Endothelial cell of umbilical vein (primary cell): ENCODE measurements around the gene NECTIN4. TPM values are rescaled to one million over a fixed set of nuclear protein-coding genes. Genes with fewer than 3 reads are reported as not detected.

Experiments
- BruUV-seq: library from RNA; stranded (reverse); fragments of 400-500 nt; replicated peaks from 2 replicates; lab custom pipeline; 2021; lab: Mats Ljungman, UMichigan
- CTCF ChIA-PET: fragments of 300-600, 350-600 bp; sonication (Branson Sonifier 250); formaldehyde crosslinking; loops from one replicate; lab custom pipeline; 2021; ENCODE audit warnings: antibody characterized with exemption, inconsistent platforms; lab: Charles Lee
- POLR2A ChIA-PET: fragments of 300-600, 350-600 bp; sonication (Branson Sonifier 250); formaldehyde crosslinking; loops from one replicate; lab custom pipeline; 2021; ENCODE audit warnings: antibody characterized with exemption, inconsistent platforms; lab: Charles Lee
- DNase-seq: peaks from one replicate; pipeline ENCODE4 v3.0.0-alpha.2; 2011; ENCODE audit warnings: low read depth, low spot score
- FAIRE-seq: peaks from 2 replicates; lab custom pipeline; 2011; peaks lifted over from hg19 to GRCh38; lab: Jason Lieb, UNC
- H2AFZ ChIP-seq: 2 replicates; pipeline ENCODE4 v1.6.0; 2012; ENCODE audit warnings: low read depth, low read length, control low read depth, inconsistent platforms
- H3K27ac ChIP-seq: 2 replicates; pipeline ENCODE4 v1.5.1; 2011; ENCODE audit warnings: low read depth, mild to moderate bottlenecking, control low read depth, low read length, moderate library complexity; ENCODE audit not compliant: insufficient read depth
- H3K27me3 ChIP-seq, 2 experiments: 2 replicates each; pipeline versions ENCODE4 v1.6.0 to v1.6.1; 2011; ENCODE audit warnings: low read length in 2 of 2, mixed read lengths in 1 of 2; ENCODE audit not compliant: control insufficient read depth in 2 of 2, insufficient read depth in 2 of 2
- H3K36me3 ChIP-seq, 2 experiments: 2 replicates in 1 of 2; 3 replicates in 1 of 2; pipeline ENCODE4 v1.5.1; 2011; ENCODE audit warnings: low read length in 2 of 2, mild to moderate bottlenecking in 1 of 2, moderate library complexity in 1 of 2; ENCODE audit not compliant: control insufficient read depth in 2 of 2, insufficient read depth in 2 of 2; ENCODE audit errors: extremely low read depth in 1 of 2
- H3K4me1 ChIP-seq: 3 replicates; pipeline ENCODE4 v1.5.1; 2011; ENCODE audit warnings: mild to moderate bottlenecking, low read length; ENCODE audit not compliant: control insufficient read depth, insufficient read depth; ENCODE audit errors: extremely low read depth
- H3K4me2 ChIP-seq: 2 replicates; pipeline ENCODE4 v1.6.1; 2011; ENCODE audit warnings: low read length, control low read depth, mixed read lengths; ENCODE audit not compliant: insufficient read depth
- H3K4me3 ChIP-seq, 3 experiments: fragments of 200-600 bp in 1 of 3; sonication (generic), shearing (Covaris generic) in 1 of 3; replicated peaks in 1 of 3; 2 replicates each; pipeline ENCODE4 v1.5.1; 2011 to 2016; ENCODE audit warnings: control low read depth in 3 of 3, low read length in 3 of 3, mild to moderate bottlenecking in 2 of 3, inconsistent platforms in 1 of 3, low read depth in 1 of 3, moderate library complexity in 1 of 3; ENCODE audit not compliant: insufficient read depth in 1 of 3
- H3K79me2 ChIP-seq: 2 replicates; pipeline ENCODE4 v1.6.0; 2012; ENCODE audit warnings: low read length, inconsistent platforms; ENCODE audit not compliant: control insufficient read depth, insufficient read depth
- H3K9ac ChIP-seq: replicated peaks from 2 replicates; pipeline ENCODE3; 2011; ENCODE audit warnings: low read length, control low read depth; ENCODE audit not compliant: insufficient read depth; ENCODE audit errors: extremely low read depth
- H3K9me1 ChIP-seq: replicated peaks from 3 replicates; pipeline ENCODE4 v1.6.0; 2011; ENCODE audit warnings: mild to moderate bottlenecking, low read length; ENCODE audit not compliant: control insufficient read depth, insufficient read depth; ENCODE audit errors: extremely low read depth
- H3K9me3 ChIP-seq: replicated peaks from 2 replicates; pipeline ENCODE4 v1.5.1; 2012; ENCODE audit warnings: low read length, inconsistent platforms; ENCODE audit not compliant: control insufficient read depth, insufficient read depth
- H4K20me1 ChIP-seq: replicated peaks from 2 replicates; pipeline ENCODE3; 2011; ENCODE audit warnings: mild to moderate bottlenecking, low read length; ENCODE audit not compliant: control insufficient read depth, insufficient read depth; ENCODE audit errors: extremely low read depth
- EZH2 ChIP-seq: IDR thresholded peaks from 2 replicates; pipeline ENCODE4 v1.6.1; 2012; ENCODE audit warnings: borderline replicate concordance, low read depth, mild to moderate bottlenecking, moderate library complexity, low read length, inconsistent platforms; ENCODE audit not compliant: severe bottlenecking
- FOS ChIP-seq: IDR thresholded peaks from 2 replicates; pipeline ENCODE4 v1.6.1; 2011; ENCODE audit warnings: mild to moderate bottlenecking, low read length, moderate library complexity, borderline replicate concordance; ENCODE audit not compliant: insufficient read depth
- GATA2 ChIP-seq: IDR thresholded peaks from 2 replicates; pipeline ENCODE4 v1.7.0; 2011; ENCODE audit warnings: low read depth, mild to moderate bottlenecking, moderate library complexity, mixed read lengths, low read length; ENCODE audit not compliant: insufficient read length, insufficient read depth
- JUN ChIP-seq: IDR thresholded peaks from 2 replicates; pipeline ENCODE4 v1.6.1; 2011; ENCODE audit warnings: borderline replicate concordance, low read depth; ENCODE audit not compliant: insufficient read length, insufficient read depth
- MYC ChIP-seq: IDR thresholded peaks from one replicate; pipeline ENCODE4 v1.6.1; 2011; ENCODE audit warnings: mild to moderate bottlenecking, low read depth, low read length
- POLR2A ChIP-seq: IDR thresholded peaks from 2 replicates; pipeline ENCODE4 v1.6.1; 2012; ENCODE audit warnings: low read depth, mild to moderate bottlenecking, control low read depth, low read length
- POLR2AphosphoS5 ChIP-seq: IDR thresholded peaks from 2 replicates; pipeline ENCODE4 v1.6.1; 2012; ENCODE audit warnings: low read depth, mild to moderate bottlenecking, control low read depth, low read length, moderate library complexity; ENCODE audit not compliant: insufficient read depth
- dilution Hi-C: fragments of 300-500 bp; cut with MboI; formaldehyde crosslinking; loops from one replicate; pipeline ENCODE4 v1.15.0; 2019; ENCODE audit warnings: low sequenced_read_pairs; ENCODE audit not compliant: extremely low pct_ligation_motif_present
- intact Hi-C: fragments of 100-400 bp; cut with micrococcal nuclease; formaldehyde crosslinking; loops from one replicate; pipeline ENCODE4 v1.10.0; 2022
- polyA plus RNA-seq, 4 experiments: library from polyadenylated mRNA; depleted of rRNA in 3 of 4; stranded (reverse) in 3 of 4; unstranded in 1 of 4; fragments of >200 nt; gene quantifications; 2 replicates each; pipeline versions ENCODE4 v1.2.1 to v1.2.3, GENCODE V29; 2011 to 2012; ENCODE audit warnings: missing spikeins in 1 of 4
- total RNA-seq: library from RNA; stranded (reverse); gene quantifications from 2 replicates; pipeline ENCODE4 v1.2.3, GENCODE V29; 2021
- TF ChIP-seq, protein P1 (sequence below), 2 donors: IDR thresholded peaks; 1 replicate in 1 of 2; 2 replicates in 1 of 2; pipeline ENCODE4 v1.5.1; 2011; ENCODE audit warnings: low read length in 2 of 2, mild to moderate bottlenecking in 2 of 2, moderate library complexity in 2 of 2, control low read depth in 1 of 2, inconsistent platforms in 1 of 2, low read depth in 1 of 2; ENCODE audit not compliant: insufficient read depth in 1 of 2; ENCODE audit errors: extremely low read depth in 1 of 2
- TF ChIP-seq, protein P2 (sequence below): IDR thresholded peaks from 2 replicates; pipeline ENCODE4 v1.6.1; 2011; ENCODE audit not compliant: insufficient read depth, insufficient read length

Gene NECTIN4
- total and polyA plus RNA-seq, 2 donors (not counting 3 experiments of a cell fraction or from before 2014, with no cell fraction given), result 0.15 to 0.58 TPM

DNA sequence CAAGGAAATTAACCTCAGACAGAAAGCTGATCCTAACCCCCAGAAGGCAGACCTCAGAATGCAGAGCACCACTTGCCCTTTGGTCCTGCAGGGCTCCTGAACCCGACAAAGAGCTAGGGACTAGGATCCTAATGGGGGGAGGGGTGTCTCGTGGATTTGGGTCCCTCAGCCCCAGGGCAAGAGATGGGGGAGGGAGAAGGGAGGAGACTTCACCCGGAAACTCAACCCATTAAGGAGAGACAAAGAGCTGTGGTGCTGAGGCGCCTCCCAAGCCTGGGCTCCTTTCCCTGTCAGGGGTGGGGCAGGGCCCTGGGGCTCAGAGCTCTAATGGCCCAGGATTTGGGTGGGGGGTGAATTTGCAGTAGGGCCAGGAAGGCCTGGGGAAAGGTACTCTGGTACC lies 2.9 kb downstream of the NECTIN4 start:
- CTCF ChIA-PET, result interaction anchor here (0.9 to 1.7 kb wide), 2 partner anchors 11 to 96 kb away, joined by 3 to 7 read pairs; no protein-coding TSS in a partner anchor
- BruUV-seq, result no TSS peak
- Histone ChIP-seq H3K4me2 (no peak overlapping the region), H2AFZ (no peak overlapping the region), H4K20me1 (no peaks in the 10 kb centered on the region), H3K36me3 (no peaks in the 10 kb centered on the region), H3K4me1 (no peaks in the 10 kb centered on the region), H3K4me3 (no peak overlapping the region), H3K9me3 (no peaks in the 10 kb centered on the region), H3K79me2 (no peaks in the 10 kb centered on the region), H3K27me3 (no peaks in the 10 kb centered on the region), H3K9me1 (no peaks in the 10 kb centered on the region), H3K27ac (no peak overlapping the region), H3K9ac (no peak overlapping the region)
- FAIRE-seq (no peak), DNase-seq (no peak)
- TF ChIP-seq GATA2 (no peak), MYC (no peak), POLR2AphosphoS5 (no peak), POLR2A (no peak)
- TF ChIP-seq, protein P1, sequence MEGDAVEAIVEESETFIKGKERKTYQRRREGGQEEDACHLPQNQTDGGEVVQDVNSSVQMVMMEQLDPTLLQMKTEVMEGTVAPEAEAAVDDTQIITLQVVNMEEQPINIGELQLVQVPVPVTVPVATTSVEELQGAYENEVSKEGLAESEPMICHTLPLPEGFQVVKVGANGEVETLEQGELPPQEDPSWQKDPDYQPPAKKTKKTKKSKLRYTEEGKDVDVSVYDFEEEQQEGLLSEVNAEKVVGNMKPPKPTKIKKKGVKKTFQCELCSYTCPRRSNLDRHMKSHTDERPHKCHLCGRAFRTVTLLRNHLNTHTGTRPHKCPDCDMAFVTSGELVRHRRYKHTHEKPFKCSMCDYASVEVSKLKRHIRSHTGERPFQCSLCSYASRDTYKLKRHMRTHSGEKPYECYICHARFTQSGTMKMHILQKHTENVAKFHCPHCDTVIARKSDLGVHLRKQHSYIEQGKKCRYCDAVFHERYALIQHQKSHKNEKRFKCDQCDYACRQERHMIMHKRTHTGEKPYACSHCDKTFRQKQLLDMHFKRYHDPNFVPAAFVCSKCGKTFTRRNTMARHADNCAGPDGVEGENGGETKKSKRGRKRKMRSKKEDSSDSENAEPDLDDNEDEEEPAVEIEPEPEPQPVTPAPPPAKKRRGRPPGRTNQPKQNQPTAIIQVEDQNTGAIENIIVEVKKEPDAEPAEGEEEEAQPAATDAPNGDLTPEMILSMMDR (IDR thresholded peaks at IDR 0.05; ENCODE audit: extremely low read depth in 1 of 2, insufficient read depth in 1 of 2, low read depth in 1 of 2, low read length in 2 of 2), result no peak
- POLR2A ChIA-PET, result no interaction called here
- intact Hi-C loops, result no loop called here
- dilution Hi-C loops, result no loop called here

DNA sequence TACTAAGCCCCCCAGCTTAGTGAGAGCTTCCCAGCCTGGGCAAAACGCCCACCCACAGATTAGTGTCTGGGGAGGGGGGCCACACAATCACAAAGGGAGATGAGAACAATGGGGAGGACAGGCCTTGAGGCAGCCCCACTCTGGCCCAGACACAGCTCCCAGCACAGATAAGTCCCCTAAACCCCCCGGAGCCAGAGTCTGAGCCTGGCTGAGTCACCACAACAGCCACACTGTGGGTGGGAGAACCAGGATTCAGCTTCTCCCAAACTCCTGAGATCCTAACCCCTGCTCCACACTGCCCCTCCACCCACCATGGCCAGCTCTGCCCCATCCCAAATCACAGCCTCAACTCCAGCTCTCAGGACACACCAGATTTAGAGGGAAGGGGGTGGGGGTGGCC lies 4.2 kb downstream of the NECTIN4 start:
- Histone ChIP-seq H3K9me1 (no peaks in the 10 kb centered on the region), H4K20me1 (no peaks in the 10 kb centered on the region), H3K4me3 (no peak overlapping the region), H3K27me3 (no peaks in the 10 kb centered on the region), H3K9ac (no peak overlapping the region), H3K27ac (no peak overlapping the region), H3K36me3 (no peaks in the 10 kb centered on the region), H3K79me2 (no peaks in the 10 kb centered on the region), H2AFZ (no peak overlapping the region), H3K4me1 (no peaks in the 10 kb centered on the region), H3K4me2 (no peak overlapping the region), H3K9me3 (no peaks in the 10 kb centered on the region)
- no TSS peak for BruUV-seq
- intact Hi-C loops (no loop called here), dilution Hi-C loops (no loop called here)
- TF ChIP-seq FOS (no peak), JUN (no peak), EZH2 (no peak), POLR2A (no peak), GATA2 (no peak), MYC (no peak), POLR2AphosphoS5 (no peak)
- TF ChIP-seq, protein P2, sequence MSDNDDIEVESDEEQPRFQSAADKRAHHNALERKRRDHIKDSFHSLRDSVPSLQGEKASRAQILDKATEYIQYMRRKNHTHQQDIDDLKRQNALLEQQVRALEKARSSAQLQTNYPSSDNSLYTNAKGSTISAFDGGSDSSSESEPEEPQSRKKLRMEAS, result no peak
- TF ChIP-seq, protein P1 (IDR thresholded peaks at IDR 0.05; ENCODE audit: extremely low read depth in 1 of 2, insufficient read depth in 1 of 2, low read depth in 1 of 2, low read length in 2 of 2), result no peak
- no peak for DNase-seq
- ChIA-PET CTCF (interaction anchor here (1.0 to 1.1 kb wide), 2 partner anchors 11 to 12 kb away, joined by 4 to 6 read pairs; no protein-coding TSS in a partner anchor), POLR2A (no interaction called here)
- FAIRE-seq, result no peak
